ENCODE measurements around the gene IGSF21. TPM values are rescaled to one million over a fixed set of nuclear protein-coding genes. Genes with fewer than 3 reads are reported as not detected.

The IGSF21 gene
- total RNA-seq, 1 experiment from 2014 or later, result 5.2 TPM

DNA sequence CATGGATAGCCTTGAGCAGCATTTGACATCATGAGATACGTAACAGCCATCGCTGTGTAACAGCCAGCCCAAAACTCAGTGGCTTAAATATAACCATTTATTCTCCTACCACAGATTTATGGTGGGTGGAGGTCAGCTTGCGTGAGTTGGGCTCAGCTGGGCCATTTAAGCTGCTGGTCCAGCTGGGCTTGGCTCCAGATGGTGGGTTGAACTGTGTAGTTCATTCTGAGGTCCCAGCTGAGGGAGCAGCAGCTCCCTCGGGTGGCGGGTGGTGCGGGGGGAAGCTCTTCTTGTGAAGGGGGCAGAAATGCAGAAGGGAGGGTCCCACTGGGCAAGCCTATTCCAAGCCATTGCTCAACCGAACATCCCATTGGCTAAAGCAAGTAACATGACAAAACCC is 75.9 kb downstream of the IGSF21 start:
- Histone ChIP-seq H3K27me3 (ENCODE audit: insufficient read depth, low read length) (no peaks in the 10 kb centered on the region), H3T11ph (ENCODE audit: low read length) (no peak overlapping the region), H3K18ac (ENCODE audit: insufficient read length, low read depth, low read length) (no peak overlapping the region), H3K23ac (ENCODE audit: insufficient read length, low read depth, low read length) (no peak overlapping the region), H2AK5ac (ENCODE audit: insufficient read length, low read length) (no peak overlapping the region), H3K9me3 (ENCODE audit: control insufficient read depth, low read depth, low read length) (no peaks in the 10 kb centered on the region), H3K27ac (ENCODE audit: insufficient read length, low read depth, low read length) (no peak overlapping the region), H2AFZ (ENCODE audit: low read length) (no peak overlapping the region), H3K14ac (ENCODE audit: insufficient read depth, low read length) (no peak overlapping the region), H2BK120ac (ENCODE audit: low read depth, low read length, poor library complexity, severe bottlenecking) (no peak overlapping the region), H2BK20ac (ENCODE audit: low read depth, low read length, poor library complexity, severe bottlenecking) (no peak overlapping the region), H2BK15ac (ENCODE audit: low read depth, low read length) (no peak overlapping the region), H3K4me2 (ENCODE audit: insufficient read depth, insufficient read length, low read length) (no peak overlapping the region), H4K91ac (ENCODE audit: insufficient read length, low read depth, low read length) (no peak overlapping the region), H3K56ac (ENCODE audit: insufficient read length, low read depth, low read length) (no peak overlapping the region), H3K79me2 (ENCODE audit: insufficient read depth, low read length) (no peaks in the 10 kb centered on the region), H3K79me1 (ENCODE audit: insufficient read depth, low read depth, low read length, poor library complexity, severe bottlenecking) (no peaks in the 10 kb centered on the region), H4K20me1 (ENCODE audit: control insufficient read depth, insufficient read depth, insufficient read length) (no peaks in the 10 kb centered on the region), H4K5ac (ENCODE audit: insufficient read length, low read depth, low read length) (no peak overlapping the region), H3K23me2 (ENCODE audit: insufficient read length, low read depth, low read length, poor library complexity, severe bottlenecking) (no peaks in the 10 kb centered on the region), H3K4me1 (ENCODE audit: insufficient read depth, low read length) (0 out of 2 replicates have a peak, but pooled peaks cover 4% of the 10 kb centered on the region), H2BK12ac (ENCODE audit: insufficient read length, low read depth, low read length) (no peak overlapping the region), H4K8ac (replicated peaks; ENCODE audit: insufficient read length, low read depth, low read length) (no peak overlapping the region), H3K4ac (ENCODE audit: low read depth, low read length) (no peak overlapping the region), H2BK5ac (ENCODE audit: insufficient read length, low read length) (no peak overlapping the region), H3K9ac (ENCODE audit: extremely low read depth, insufficient read length, low read length) (no peak overlapping the region)
- Mint-ChIP-seq H3K27me3 (ENCODE audit: low read depth) (peaks cover 6% of the 10 kb centered on the region; the same call in 1 of the 2 replicates), H3K27ac (no peak overlapping the region), H3K4me1 (peaks cover 4 to 13% of the 10 kb centered on the region in 2 experiments), H3K4me3 (no peak overlapping the region), H3K36me3 (ENCODE audit: insufficient read depth in 1 of 3, low read depth in 3 of 3) (no peaks in the 10 kb centered on the region), H3K9me3 (no peaks in the 10 kb centered on the region)
- WGBS (ENCODE audit: extremely low coverage, insufficient read length, low lambda C conversion rate), result no CpG with 5 or more reads among the region's 7 CpGs
- TF ChIP-seq, protein P1, sequence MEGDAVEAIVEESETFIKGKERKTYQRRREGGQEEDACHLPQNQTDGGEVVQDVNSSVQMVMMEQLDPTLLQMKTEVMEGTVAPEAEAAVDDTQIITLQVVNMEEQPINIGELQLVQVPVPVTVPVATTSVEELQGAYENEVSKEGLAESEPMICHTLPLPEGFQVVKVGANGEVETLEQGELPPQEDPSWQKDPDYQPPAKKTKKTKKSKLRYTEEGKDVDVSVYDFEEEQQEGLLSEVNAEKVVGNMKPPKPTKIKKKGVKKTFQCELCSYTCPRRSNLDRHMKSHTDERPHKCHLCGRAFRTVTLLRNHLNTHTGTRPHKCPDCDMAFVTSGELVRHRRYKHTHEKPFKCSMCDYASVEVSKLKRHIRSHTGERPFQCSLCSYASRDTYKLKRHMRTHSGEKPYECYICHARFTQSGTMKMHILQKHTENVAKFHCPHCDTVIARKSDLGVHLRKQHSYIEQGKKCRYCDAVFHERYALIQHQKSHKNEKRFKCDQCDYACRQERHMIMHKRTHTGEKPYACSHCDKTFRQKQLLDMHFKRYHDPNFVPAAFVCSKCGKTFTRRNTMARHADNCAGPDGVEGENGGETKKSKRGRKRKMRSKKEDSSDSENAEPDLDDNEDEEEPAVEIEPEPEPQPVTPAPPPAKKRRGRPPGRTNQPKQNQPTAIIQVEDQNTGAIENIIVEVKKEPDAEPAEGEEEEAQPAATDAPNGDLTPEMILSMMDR (conservative IDR thresholded peaks at IDR 0.05), result no peak
- DNase-seq, result no peak

Data from H9 (cell line).